SK-N-SH (cell line): ENCODE data around the gene CCDC68. TPM values are rescaled to one million over a fixed set of nuclear protein-coding genes. Genes with fewer than 3 reads are reported as not detected.

Experiments
- CTCF ChIA-PET: fragments of 300-600, 350-600 bp; formaldehyde crosslinking; extraction: SDS; loops from one replicate; lab custom pipeline; 2021; lab: Yijun Ruan, JAX
- POLR2A ChIA-PET: fragments of 350-600 bp; sonication (Branson Sonifier 250); formaldehyde crosslinking; extraction: SDS; loops from one replicate; lab custom pipeline; 2020; ENCODE audit warnings: antibody characterized with exemption, inconsistent platforms; lab: Yijun Ruan, JAX
- DNase-seq: peaks from one replicate; pipeline ENCODE4 v3.0.0; 2012
- H2AFZ ChIP-seq: fragments of 200-600 bp; sonication (generic); 2 replicates; pipeline ENCODE4 v1.8.1; 2016; ENCODE audit warnings: antibody characterized with exemption, mild to moderate bottlenecking, low read depth
- H3F3A ChIP-seq: fragments of 200-600 bp; sonication (generic); replicated peaks from 2 replicates; pipeline ENCODE3; 2016; ENCODE audit warnings: antibody characterized with exemption, mild to moderate bottlenecking; ENCODE audit not compliant: insufficient read depth
- H3K27ac ChIP-seq, 2 experiments: fragments of 200-500 bp in 1 of 2; fragments of 200-600 bp in 1 of 2; sonication (Bioruptor generic) in 1 of 2; sonication (generic), shearing (Covaris generic) in 1 of 2; 2 replicates each; pipeline versions ENCODE4 v1.5.1 to v1.6.1; 2014 to 2016; ENCODE audit warnings: low read depth in 2 of 2, inconsistent platforms in 1 of 2, low read length in 1 of 2, mild to moderate bottlenecking in 1 of 2, mixed read lengths in 1 of 2
- H3K27me3 ChIP-seq: fragments of 200-600 bp; sonication (generic), shearing (Covaris generic); 2 replicates; pipeline ENCODE4 v1.6.1; 2016; ENCODE audit warnings: mixed run types; ENCODE audit not compliant: insufficient read depth
- H3K36me3 ChIP-seq, 2 experiments: fragments of 200-500 bp in 1 of 2; fragments of 200-600 bp in 1 of 2; sonication (Bioruptor generic) in 1 of 2; sonication (generic) in 1 of 2; replicated peaks in 1 of 2; 2 replicates each; pipeline versions ENCODE3 to v1.5.1; 2014 to 2016; ENCODE audit warnings: low read length in 1 of 2, mild to moderate bottlenecking in 1 of 2; ENCODE audit not compliant: insufficient read depth in 2 of 2, control insufficient read depth in 1 of 2
- H3K4me1 ChIP-seq, 2 experiments: fragments of 200-500 bp in 1 of 2; fragments of 200-600 bp in 1 of 2; sonication (Bioruptor generic) in 1 of 2; sonication (generic), shearing (Covaris generic) in 1 of 2; 2 replicates each; pipeline versions ENCODE4 v1.5.1 to v1.6.1; 2014 to 2016; ENCODE audit warnings: low read depth in 1 of 2, low read length in 1 of 2, mixed run types in 1 of 2; ENCODE audit not compliant: insufficient read depth in 2 of 2, control insufficient read depth in 1 of 2
- H3K4me2 ChIP-seq: fragments of 200-600 bp; sonication (generic), shearing (Covaris generic); 2 replicates; pipeline ENCODE4 v1.6.1; 2017; ENCODE audit warnings: mixed run types
- H3K4me3 ChIP-seq, 2 experiments: fragments of 200-500 bp in 1 of 2; fragments of 200-600 bp in 1 of 2; sonication (Bioruptor generic) in 1 of 2; sonication (generic), shearing (Covaris generic) in 1 of 2; 2 replicates each; pipeline versions ENCODE4 v1.5.1 to v1.8.1; 2014 to 2016; ENCODE audit warnings: low read depth in 2 of 2, inconsistent platforms in 1 of 2, low read length in 1 of 2, mild to moderate bottlenecking in 1 of 2, mixed read lengths in 1 of 2, moderate library complexity in 1 of 2
- H3K79me2 ChIP-seq: fragments of 200-600 bp; sonication (generic); 2 replicates; pipeline ENCODE4 v1.8.1; 2017; ENCODE audit warnings: mild to moderate bottlenecking; ENCODE audit not compliant: insufficient read depth
- H3K9ac ChIP-seq: fragments of 200-600 bp; sonication (generic); 2 replicates; pipeline ENCODE4 v1.6.1; 2017; ENCODE audit warnings: mixed run types
- H3K9me2 ChIP-seq: fragments of 200-600 bp; sonication (generic); 2 replicates; pipeline ENCODE4 v1.6.1; 2017; ENCODE audit warnings: mixed run types
- H3K9me3 ChIP-seq: fragments of 200-600 bp; sonication (generic); 2 replicates; pipeline ENCODE4 v1.6.1; 2017; ENCODE audit warnings: mixed run types, mild to moderate bottlenecking, moderate library complexity
- H4K20me1 ChIP-seq: fragments of 200-600 bp; sonication (generic); 2 replicates; pipeline ENCODE4 v1.6.1; 2017; ENCODE audit warnings: mild to moderate bottlenecking, mixed run types; ENCODE audit not compliant: insufficient read depth
- CHD2 ChIP-seq: fragments of 150-350 bp; IDR thresholded peaks from 2 replicates; pipeline ENCODE4 v1.6.1; 2018; ENCODE audit warnings: low read length; ENCODE audit not compliant: partially characterized antibody
- EP300 ChIP-seq, 2 experiments: IDR thresholded peaks; 2 replicates each; pipeline versions ENCODE4 v1.4.0 to v1.6.1; 2012; ENCODE audit warnings: borderline replicate concordance in 1 of 2, low read depth in 1 of 2, low read length in 1 of 2
- FOXM1 ChIP-seq: IDR thresholded peaks from 2 replicates; pipeline ENCODE4 v1.4.0; 2012; ENCODE audit warnings: low read depth, mild to moderate bottlenecking
- GABPA ChIP-seq: IDR thresholded peaks from 2 replicates; pipeline ENCODE4 v1.4.0; 2012; ENCODE audit warnings: low read depth, mild to moderate bottlenecking
- GATA2 ChIP-seq: sonication (generic); formaldehyde crosslinking; IDR thresholded peaks from 2 replicates; pipeline ENCODE4 v1.5.0; 2020; ENCODE audit warnings: mild to moderate bottlenecking, missing genetic modification reagents
- JUND ChIP-seq: IDR thresholded peaks from 2 replicates; pipeline ENCODE4 v1.4.0; 2012
- MEF2A ChIP-seq: IDR thresholded peaks from 2 replicates; pipeline ENCODE4 v1.4.0; 2012; ENCODE audit warnings: low read depth, borderline replicate concordance
- MXI1 ChIP-seq: IDR thresholded peaks from 2 replicates; pipeline ENCODE4 v1.6.1; 2012; ENCODE audit warnings: mild to moderate bottlenecking, low read depth, low read length, improper control_type of control experiment
- NFIC ChIP-seq: IDR thresholded peaks from 2 replicates; pipeline ENCODE4 v1.4.0; 2012; ENCODE audit warnings: borderline replicate concordance
- SMC3 ChIP-seq: IDR thresholded peaks from 2 replicates; pipeline ENCODE4 v1.6.1; 2012; ENCODE audit warnings: low read depth, low read length, improper control_type of control experiment
- TCF12 ChIP-seq: IDR thresholded peaks from 2 replicates; pipeline ENCODE4 v1.4.0; 2012
- YY1 ChIP-seq: IDR thresholded peaks from 2 replicates; pipeline ENCODE4 v1.4.0; 2012; ENCODE audit warnings: low read depth, mild to moderate bottlenecking
- WGBS: methylation state at CpG from one replicate; pipeline ENCODE4 v1.1.6; 2017; ENCODE audit warnings: low lambda C conversion rate; 5-methylcytosine and 5-hydroxymethylcytosine counted together
- polyA plus RNA-seq, 3 experiments: library from polyadenylated mRNA; depleted of rRNA; stranded (reverse); fragments of >200 nt; gene quantifications; 2 replicates each; pipeline ENCODE4 v1.2.3, GENCODE V29; 2012
- TF ChIP-seq, protein P1 (sequence below): IDR thresholded peaks from 2 replicates; pipeline ENCODE4 v1.4.0; 2012; ENCODE audit warnings: low read depth, borderline replicate concordance
- TF ChIP-seq, protein P2 (sequence below): IDR thresholded peaks from 2 replicates; pipeline ENCODE4 v1.4.0; 2012; ENCODE audit warnings: low read depth

The CCDC68 gene
- polyA plus RNA-seq, 1 of the 3 experiments (the other 2 are of a cell fraction): not detected

DNA sequence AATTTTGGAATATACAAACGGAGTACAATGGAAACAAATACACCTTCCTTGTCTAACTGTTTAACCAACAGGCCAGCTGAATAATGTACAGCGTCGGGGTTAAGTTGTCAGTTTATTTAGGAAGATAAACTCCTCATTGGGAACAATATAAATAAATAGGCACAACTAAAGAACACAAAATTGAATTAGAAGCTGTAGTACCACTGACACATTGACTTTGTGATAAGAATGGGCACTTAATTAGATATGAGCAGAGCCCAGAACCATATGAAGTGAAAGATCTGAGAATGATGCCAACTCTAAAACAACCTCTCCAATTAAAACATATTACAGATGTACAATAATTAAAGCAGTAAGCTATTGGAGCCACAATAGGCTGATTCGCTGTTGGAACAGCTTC, 44.4 kb downstream of the CCDC68 start:
- no peak for DNase-seq
- TF ChIP-seq, protein P1, sequence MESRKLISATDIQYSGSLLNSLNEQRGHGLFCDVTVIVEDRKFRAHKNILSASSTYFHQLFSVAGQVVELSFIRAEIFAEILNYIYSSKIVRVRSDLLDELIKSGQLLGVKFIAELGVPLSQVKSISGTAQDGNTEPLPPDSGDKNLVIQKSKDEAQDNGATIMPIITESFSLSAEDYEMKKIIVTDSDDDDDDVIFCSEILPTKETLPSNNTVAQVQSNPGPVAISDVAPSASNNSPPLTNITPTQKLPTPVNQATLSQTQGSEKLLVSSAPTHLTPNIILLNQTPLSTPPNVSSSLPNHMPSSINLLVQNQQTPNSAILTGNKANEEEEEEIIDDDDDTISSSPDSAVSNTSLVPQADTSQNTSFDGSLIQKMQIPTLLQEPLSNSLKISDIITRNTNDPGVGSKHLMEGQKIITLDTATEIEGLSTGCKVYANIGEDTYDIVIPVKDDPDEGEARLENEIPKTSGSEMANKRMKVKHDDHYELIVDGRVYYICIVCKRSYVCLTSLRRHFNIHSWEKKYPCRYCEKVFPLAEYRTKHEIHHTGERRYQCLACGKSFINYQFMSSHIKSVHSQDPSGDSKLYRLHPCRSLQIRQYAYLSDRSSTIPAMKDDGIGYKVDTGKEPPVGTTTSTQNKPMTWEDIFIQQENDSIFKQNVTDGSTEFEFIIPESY: no peak
- TF ChIP-seq GATA2 (CRISPR knock-in tag) (no peak), EP300 (IDR thresholded peaks at IDR 0.05; ENCODE audit: borderline replicate concordance in 1 of 2, low read depth in 1 of 2, low read length in 1 of 2) (0 out of 4 replicates have a peak, but pooled peaks of 1 of the 2 experiments have one; percentile 15), SMC3 (no peak)
- Histone ChIP-seq H3K27me3 (no peaks in the 10 kb centered on the region), H4K20me1 (no peaks in the 10 kb centered on the region), H3K9me2 (no peaks in the 10 kb centered on the region), H3K4me1 (peaks cover 0 to 26% of the 10 kb centered on the region in 2 experiments; a peak in 2 of 4 replicates), H3K9me3 (no peaks in the 10 kb centered on the region), H3K36me3 (no peaks in the 10 kb centered on the region), H3K9ac (no peak overlapping the region), H2AFZ (no peak overlapping the region), H3K4me3 (no peak overlapping the region), H3K27ac (no peak overlapping the region), H3K4me2 (no peak overlapping the region), H3F3A (no peaks in the 10 kb centered on the region), H3K79me2 (no peaks in the 10 kb centered on the region)
- 80% methylated on average over 4 of the region's 4 CpGs for WGBS
- ChIA-PET CTCF (interaction anchor here (1.1 to 2.1 kb wide), 2 partner anchors 44 to 89 kb away, joined by 3 to 8 read pairs; no protein-coding TSS in a partner anchor), POLR2A (no interaction called here)

DNA sequence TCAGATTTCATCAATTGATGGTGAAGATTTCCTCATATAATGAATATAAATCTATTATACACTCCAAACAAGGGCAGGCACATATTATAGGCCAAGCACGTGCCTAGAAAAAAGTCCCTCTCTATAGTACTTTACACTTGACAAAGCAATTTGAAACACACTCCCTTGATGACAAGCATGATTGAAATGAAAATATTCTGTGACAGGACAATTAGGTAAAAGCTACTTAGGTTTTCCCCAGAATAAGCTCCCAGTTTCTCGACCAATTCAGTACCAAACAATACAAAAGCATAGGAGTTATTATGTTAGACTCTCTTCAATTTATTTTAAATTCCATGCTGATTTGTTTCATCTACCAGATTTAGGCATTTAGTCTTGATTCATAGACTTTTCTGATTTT, 47.7 kb downstream of the CCDC68 start:
- no peak overlapping the region for H2AFZ ChIP-seq
- peaks cover 4% of the 10 kb centered on the region for H3F3A ChIP-seq
- no peaks in the 10 kb centered on the region for H3K36me3 ChIP-seq
- H3K4me2 ChIP-seq: no peak overlapping the region
- no peak for DNase-seq
- H3K79me2 ChIP-seq: no peaks in the 10 kb centered on the region
- H3K9me2 ChIP-seq: no peaks in the 10 kb centered on the region
- CTCF ChIA-PET: interaction anchor here (1.1 to 2.6 kb wide), 3 partner anchors 9 to 72 kb away, joined by 3 to 11 read pairs (median 5); no protein-coding TSS in a partner anchor
- no peak overlapping the region for H3K9ac ChIP-seq
- no peak overlapping the region; a peak in 1 of 4 replicates for H3K27ac ChIP-seq
- H3K4me1 ChIP-seq: peaks cover 0 to 4% of the 10 kb centered on the region in 2 experiments; a peak in 1 of 4 replicates
- H3K27me3 ChIP-seq: no peaks in the 10 kb centered on the region
- no peaks in the 10 kb centered on the region for H4K20me1 ChIP-seq
- no peak for TF ChIP-seq MXI1
- no peak for TF ChIP-seq NFIC
- no peak for TF ChIP-seq JUND
- no peak for TF ChIP-seq YY1
- no peak for TF ChIP-seq MEF2A
- TF ChIP-seq, protein P1: no peak
- no peak for TF ChIP-seq TCF12
- no peak for TF ChIP-seq GABPA
- TF ChIP-seq, protein P2, sequence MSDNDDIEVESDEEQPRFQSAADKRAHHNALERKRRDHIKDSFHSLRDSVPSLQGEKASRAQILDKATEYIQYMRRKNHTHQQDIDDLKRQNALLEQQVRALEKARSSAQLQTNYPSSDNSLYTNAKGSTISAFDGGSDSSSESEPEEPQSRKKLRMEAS: no peak
- no peak for TF ChIP-seq SMC3
- TF ChIP-seq FOXM1: no peak
- TF ChIP-seq GATA2 (CRISPR knock-in tag): no peak
- TF ChIP-seq CHD2: no peak
- TF ChIP-seq, all 33 proteins: peak for 0
- 73% methylated on average over 2 of the region's 2 CpGs for WGBS
- POLR2A ChIA-PET: no interaction called here
- Histone ChIP-seq H3K9me3 (no peaks in the 10 kb centered on the region), H3K4me3 (no peak overlapping the region)
